ENCODE measurements around the gene TFB1M.

TFB1M gene

GRCh38 chr6:155262655-155263054 lies 51.6 kb downstream of the TFB1M start:
- TF ChIP-seq POLR2AphosphoS5 (IDR thresholded peaks at IDR 0.05; ENCODE audit: low read depth, low read length) (no peak), FOXP2 (optimal IDR thresholded peaks at IDR 0.05; ENCODE audit: borderline replicate concordance, extremely low read depth, extremely low read length, insufficient read depth) (no peak), SIN3A (IDR thresholded peaks at IDR 0.05; ENCODE audit: borderline replicate concordance, insufficient read depth, low read length) (no peak), TAF1 (IDR thresholded peaks at IDR 0.05; ENCODE audit: borderline replicate concordance, insufficient read depth, low read length) (no peak)
- TF ChIP-seq, protein P1, sequence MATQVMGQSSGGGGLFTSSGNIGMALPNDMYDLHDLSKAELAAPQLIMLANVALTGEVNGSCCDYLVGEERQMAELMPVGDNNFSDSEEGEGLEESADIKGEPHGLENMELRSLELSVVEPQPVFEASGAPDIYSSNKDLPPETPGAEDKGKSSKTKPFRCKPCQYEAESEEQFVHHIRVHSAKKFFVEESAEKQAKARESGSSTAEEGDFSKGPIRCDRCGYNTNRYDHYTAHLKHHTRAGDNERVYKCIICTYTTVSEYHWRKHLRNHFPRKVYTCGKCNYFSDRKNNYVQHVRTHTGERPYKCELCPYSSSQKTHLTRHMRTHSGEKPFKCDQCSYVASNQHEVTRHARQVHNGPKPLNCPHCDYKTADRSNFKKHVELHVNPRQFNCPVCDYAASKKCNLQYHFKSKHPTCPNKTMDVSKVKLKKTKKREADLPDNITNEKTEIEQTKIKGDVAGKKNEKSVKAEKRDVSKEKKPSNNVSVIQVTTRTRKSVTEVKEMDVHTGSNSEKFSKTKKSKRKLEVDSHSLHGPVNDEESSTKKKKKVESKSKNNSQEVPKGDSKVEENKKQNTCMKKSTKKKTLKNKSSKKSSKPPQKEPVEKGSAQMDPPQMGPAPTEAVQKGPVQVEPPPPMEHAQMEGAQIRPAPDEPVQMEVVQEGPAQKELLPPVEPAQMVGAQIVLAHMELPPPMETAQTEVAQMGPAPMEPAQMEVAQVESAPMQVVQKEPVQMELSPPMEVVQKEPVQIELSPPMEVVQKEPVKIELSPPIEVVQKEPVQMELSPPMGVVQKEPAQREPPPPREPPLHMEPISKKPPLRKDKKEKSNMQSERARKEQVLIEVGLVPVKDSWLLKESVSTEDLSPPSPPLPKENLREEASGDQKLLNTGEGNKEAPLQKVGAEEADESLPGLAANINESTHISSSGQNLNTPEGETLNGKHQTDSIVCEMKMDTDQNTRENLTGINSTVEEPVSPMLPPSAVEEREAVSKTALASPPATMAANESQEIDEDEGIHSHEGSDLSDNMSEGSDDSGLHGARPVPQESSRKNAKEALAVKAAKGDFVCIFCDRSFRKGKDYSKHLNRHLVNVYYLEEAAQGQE (IDR thresholded peaks at IDR 0.05; ENCODE audit: insufficient read depth in 1 of 2, low read depth in 2 of 2, low read length in 2 of 2) = no peak

DNA sequence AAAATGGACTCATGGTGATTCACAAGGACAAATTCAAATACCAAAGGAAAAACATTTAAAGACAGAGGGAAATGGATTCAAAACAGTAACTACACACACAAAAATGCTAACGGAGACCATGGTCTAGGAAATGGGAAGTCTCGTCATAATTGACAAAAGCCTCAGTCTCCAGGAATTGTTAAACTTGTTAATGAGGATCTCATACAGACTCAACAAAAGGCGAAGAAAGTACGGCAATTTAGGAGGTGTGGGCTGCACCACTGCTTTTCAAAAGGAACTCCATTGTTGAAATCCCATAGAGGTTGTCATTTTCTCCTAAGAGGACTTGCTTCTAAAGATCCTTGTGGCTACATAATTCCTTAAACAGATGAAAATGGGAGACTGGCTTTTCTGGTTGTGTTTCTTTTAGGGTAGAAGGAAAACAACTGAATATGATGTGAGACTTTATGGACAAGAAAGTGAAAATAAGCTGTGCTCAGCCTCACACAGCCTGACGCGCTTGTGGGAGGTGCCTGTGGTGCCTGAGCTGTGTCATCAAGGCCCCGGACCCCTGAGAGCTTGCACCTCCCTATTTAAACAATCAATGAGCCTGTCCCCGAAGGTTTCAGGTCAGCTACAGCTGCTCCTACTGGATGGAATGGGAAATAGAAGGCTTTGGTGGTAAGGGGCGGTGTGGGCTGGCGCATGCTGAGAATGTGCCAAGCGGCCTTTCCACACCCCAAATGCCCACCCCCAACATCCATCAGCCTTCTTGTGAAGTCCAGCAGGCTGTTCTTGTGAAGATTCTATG lies 53.0 kb downstream of the TFB1M start:
- no peak for TF ChIP-seq TAF1 (IDR thresholded peaks at IDR 0.05; ENCODE audit: borderline replicate concordance, insufficient read depth, low read length)
- TF ChIP-seq, protein P1 (IDR thresholded peaks at IDR 0.05; ENCODE audit: insufficient read depth in 1 of 2, low read depth in 2 of 2, low read length in 2 of 2) = no peak
- no peak for TF ChIP-seq FOXP2 (optimal IDR thresholded peaks at IDR 0.05; ENCODE audit: borderline replicate concordance, extremely low read depth, extremely low read length, insufficient read depth)
- no peak for TF ChIP-seq SIN3A (IDR thresholded peaks at IDR 0.05; ENCODE audit: borderline replicate concordance, insufficient read depth, low read length)
- TF ChIP-seq POLR2AphosphoS5 (IDR thresholded peaks at IDR 0.05; ENCODE audit: low read depth, low read length) = no peak

GRCh38 chr6:155260686-155261085 lies 53.6 kb downstream of the TFB1M start:
- TF ChIP-seq FOXP2 (optimal IDR thresholded peaks at IDR 0.05; ENCODE audit: borderline replicate concordance, extremely low read depth, extremely low read length, insufficient read depth) = no peak
- TF ChIP-seq, protein P1 (IDR thresholded peaks at IDR 0.05; ENCODE audit: insufficient read depth in 1 of 2, low read depth in 2 of 2, low read length in 2 of 2) = no peak
- TF ChIP-seq SIN3A (IDR thresholded peaks at IDR 0.05; ENCODE audit: borderline replicate concordance, insufficient read depth, low read length) = no peak
- TF ChIP-seq POLR2AphosphoS5 (IDR thresholded peaks at IDR 0.05; ENCODE audit: low read depth, low read length) = no peak
- TF ChIP-seq TAF1 (IDR thresholded peaks at IDR 0.05; ENCODE audit: borderline replicate concordance, insufficient read depth, low read length) = no peak

GRCh38 chr6:155259897-155260296 lies 54.4 kb downstream of the TFB1M start:
- TF ChIP-seq SIN3A (IDR thresholded peaks at IDR 0.05; ENCODE audit: borderline replicate concordance, insufficient read depth, low read length) = no peak
- no peak for TF ChIP-seq FOXP2 (optimal IDR thresholded peaks at IDR 0.05; ENCODE audit: borderline replicate concordance, extremely low read depth, extremely low read length, insufficient read depth)
- TF ChIP-seq, protein P1 (IDR thresholded peaks at IDR 0.05; ENCODE audit: insufficient read depth in 1 of 2, low read depth in 2 of 2, low read length in 2 of 2) = no peak
- no peak for TF ChIP-seq POLR2AphosphoS5 (IDR thresholded peaks at IDR 0.05; ENCODE audit: low read depth, low read length)
- no peak for TF ChIP-seq TAF1 (IDR thresholded peaks at IDR 0.05; ENCODE audit: borderline replicate concordance, insufficient read depth, low read length)
